ENCODE measurements around the gene PUS3. TPM values are rescaled to one million over a fixed set of nuclear protein-coding genes. Genes with fewer than 3 reads are reported as not detected.

The PUS3 gene
- total RNA-seq, 1 donor = 11.7 TPM

DNA sequence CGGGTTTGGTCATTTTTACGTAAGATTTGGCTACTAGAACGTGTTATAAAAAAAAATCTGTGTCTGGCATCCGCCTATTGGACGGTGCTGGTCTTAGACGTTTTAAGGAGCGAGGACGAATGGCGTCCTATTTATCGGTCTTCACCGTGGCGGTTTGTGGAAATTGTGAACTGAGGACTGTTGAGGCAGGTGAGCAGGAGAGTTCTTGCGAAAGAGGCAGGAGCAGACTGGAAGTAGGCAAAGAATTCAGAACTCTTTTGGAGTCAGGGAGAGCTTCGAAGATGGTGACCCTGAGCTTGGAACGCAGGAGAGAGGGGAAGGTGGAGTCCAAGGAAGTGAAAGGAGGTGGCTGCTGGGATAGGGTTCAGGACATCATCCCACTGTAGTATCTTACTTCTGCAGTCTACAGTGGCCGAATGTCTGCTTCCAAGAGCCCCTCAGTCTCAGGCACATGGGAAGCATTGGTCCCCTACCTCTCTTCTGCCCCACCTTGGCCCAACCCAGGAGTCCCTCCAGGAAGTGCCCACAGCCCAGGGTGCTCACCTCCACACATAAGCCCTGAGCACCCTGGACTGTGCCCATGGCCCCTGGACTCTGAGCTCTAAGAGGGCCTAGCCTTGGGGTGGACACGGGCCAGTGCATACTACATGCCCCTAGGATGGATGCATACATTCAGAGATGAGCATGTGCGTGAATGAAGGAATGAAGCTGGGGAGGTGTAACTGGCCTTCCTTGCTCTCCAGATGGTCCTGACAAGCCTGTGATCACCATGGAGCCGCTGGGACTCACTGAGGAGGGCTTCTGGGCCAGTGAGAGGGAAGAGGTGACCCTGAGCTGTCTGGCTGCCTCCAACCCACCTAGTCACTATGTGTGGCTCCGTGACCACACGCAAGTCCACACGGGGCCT lies 46.5 kb upstream of the PUS3 start:
- no peak overlapping the region for H3K4me3 ChIP-seq (ENCODE audit: low read depth, low read length)
- TF ChIP-seq, protein P1, sequence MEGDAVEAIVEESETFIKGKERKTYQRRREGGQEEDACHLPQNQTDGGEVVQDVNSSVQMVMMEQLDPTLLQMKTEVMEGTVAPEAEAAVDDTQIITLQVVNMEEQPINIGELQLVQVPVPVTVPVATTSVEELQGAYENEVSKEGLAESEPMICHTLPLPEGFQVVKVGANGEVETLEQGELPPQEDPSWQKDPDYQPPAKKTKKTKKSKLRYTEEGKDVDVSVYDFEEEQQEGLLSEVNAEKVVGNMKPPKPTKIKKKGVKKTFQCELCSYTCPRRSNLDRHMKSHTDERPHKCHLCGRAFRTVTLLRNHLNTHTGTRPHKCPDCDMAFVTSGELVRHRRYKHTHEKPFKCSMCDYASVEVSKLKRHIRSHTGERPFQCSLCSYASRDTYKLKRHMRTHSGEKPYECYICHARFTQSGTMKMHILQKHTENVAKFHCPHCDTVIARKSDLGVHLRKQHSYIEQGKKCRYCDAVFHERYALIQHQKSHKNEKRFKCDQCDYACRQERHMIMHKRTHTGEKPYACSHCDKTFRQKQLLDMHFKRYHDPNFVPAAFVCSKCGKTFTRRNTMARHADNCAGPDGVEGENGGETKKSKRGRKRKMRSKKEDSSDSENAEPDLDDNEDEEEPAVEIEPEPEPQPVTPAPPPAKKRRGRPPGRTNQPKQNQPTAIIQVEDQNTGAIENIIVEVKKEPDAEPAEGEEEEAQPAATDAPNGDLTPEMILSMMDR (IDR thresholded peaks at IDR 0.05; ENCODE audit: insufficient read depth, low read length) = no peak
- DNase-seq (ENCODE audit: low read depth) = no peak

GRCh38 chr11:125948278-125949051 lies 45.5 kb upstream of the PUS3 start:
- TF ChIP-seq, protein P1 (IDR thresholded peaks at IDR 0.05; ENCODE audit: insufficient read depth, low read length) = no peak
- DNase-seq (ENCODE audit: low read depth) = peak; percentile 9
- H3K4me3 ChIP-seq (ENCODE audit: low read depth, low read length) = no peak overlapping the region

DNA sequence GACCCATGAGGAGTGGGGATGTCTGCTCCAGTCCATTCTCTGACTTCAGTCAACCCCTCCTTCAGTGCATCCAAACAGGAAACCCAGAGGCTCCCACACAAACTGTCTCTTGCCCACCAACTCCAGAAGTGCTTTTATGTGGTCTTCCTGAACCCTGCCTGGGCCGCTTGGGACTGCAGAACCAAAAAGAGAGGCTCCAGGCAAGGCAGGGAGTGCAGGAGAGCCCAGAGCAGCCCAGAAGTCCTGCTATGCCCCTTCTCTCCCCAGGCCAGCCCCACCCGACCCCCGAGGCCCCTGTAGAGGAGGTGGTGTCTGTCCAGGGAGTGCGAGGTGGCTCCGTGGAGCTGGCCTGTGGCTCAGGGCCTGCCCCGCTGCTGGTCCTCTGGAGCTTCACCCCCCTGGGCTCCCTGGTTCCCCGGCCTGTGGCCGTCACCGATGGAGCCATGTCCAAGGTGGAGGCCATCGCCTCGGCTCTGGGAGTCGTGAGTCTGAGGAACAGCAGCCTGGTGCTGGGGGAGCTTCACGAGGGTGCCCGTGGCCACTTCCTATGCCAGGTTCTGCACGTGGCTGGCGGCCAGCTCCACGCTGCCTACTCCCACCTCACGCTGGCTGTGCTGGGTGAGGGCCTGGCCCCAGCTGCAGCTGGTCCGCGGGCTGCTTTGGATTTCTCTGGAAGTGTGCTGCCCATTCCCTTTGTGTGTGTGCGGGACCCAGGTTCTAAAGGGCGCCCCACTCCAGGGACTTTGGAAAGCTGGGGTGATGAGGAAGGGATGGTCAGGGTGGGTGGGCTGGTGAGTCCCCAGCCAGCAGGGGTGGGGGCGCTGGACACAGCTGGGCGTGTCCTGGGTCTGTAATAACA lies 44.6 kb upstream of the PUS3 start:
- TF ChIP-seq, protein P1 (IDR thresholded peaks at IDR 0.05; ENCODE audit: insufficient read depth, low read length) = no peak
- DNase-seq (ENCODE audit: low read depth) = no peak
- no peak overlapping the region for H3K4me3 ChIP-seq (ENCODE audit: low read depth, low read length)

GRCh38 chr11:125946712-125947418 lies 43.9 kb upstream of the PUS3 start:
- H3K4me3 ChIP-seq (ENCODE audit: low read depth, low read length) = no peak overlapping the region
- TF ChIP-seq, protein P1 (IDR thresholded peaks at IDR 0.05; ENCODE audit: insufficient read depth, low read length) = no peak
- DNase-seq (ENCODE audit: low read depth) = no peak

DNA sequence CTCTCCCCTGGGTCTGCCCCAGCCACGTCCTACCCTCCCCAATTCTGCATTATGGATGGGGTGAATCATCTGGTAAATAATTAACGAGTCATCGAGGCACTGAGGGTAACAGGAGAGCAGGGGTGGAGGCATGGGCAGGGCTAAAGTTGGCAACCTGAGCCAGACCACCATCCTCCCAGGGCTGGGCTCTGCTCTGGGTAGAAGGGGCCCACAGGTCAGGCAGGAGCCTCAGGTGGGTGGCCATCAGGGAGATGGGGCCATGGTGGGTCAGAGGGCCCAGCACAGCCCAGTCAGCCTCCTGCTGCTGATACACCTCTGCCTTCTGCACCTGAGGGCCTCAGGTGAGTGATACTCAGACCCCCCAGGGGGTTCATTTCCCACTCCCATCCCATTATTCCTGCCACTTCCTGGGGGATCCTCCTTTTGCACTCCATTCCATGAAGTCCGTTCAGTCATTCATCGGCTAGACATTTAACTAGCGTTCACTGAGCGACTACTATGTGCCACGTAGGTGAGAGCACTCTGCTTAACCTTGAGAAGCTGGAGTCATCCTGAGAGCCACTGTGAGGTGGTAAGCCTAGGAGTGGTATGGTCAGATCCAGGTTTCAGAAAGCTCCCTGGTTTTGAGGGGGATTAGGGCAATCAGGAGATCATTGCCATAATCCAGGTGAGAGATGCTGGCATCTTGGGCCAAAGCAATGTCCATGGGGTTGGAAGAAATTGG lies 43.0 kb upstream of the PUS3 start, which contains the start of gene VSIG10L2:
VSIG10L2 (plus strand) TSS at position 248 of the 724 bp plus-strand sequence; CDS start at position 260, 12 bp downstream.
- TF ChIP-seq, protein P1 (IDR thresholded peaks at IDR 0.05; ENCODE audit: insufficient read depth, low read length) = no peak
- no peak for DNase-seq (ENCODE audit: low read depth)

More for the DNA sequence above, 43.0 kb upstream of the PUS3 start, which contains the start of gene VSIG10L2:
- H3K4me3 ChIP-seq (ENCODE audit: low read depth, low read length) = no peak within 1 kb of the TSS
